ENCODE results near the gene FAM200B.

Gene FAM200B

DNA sequence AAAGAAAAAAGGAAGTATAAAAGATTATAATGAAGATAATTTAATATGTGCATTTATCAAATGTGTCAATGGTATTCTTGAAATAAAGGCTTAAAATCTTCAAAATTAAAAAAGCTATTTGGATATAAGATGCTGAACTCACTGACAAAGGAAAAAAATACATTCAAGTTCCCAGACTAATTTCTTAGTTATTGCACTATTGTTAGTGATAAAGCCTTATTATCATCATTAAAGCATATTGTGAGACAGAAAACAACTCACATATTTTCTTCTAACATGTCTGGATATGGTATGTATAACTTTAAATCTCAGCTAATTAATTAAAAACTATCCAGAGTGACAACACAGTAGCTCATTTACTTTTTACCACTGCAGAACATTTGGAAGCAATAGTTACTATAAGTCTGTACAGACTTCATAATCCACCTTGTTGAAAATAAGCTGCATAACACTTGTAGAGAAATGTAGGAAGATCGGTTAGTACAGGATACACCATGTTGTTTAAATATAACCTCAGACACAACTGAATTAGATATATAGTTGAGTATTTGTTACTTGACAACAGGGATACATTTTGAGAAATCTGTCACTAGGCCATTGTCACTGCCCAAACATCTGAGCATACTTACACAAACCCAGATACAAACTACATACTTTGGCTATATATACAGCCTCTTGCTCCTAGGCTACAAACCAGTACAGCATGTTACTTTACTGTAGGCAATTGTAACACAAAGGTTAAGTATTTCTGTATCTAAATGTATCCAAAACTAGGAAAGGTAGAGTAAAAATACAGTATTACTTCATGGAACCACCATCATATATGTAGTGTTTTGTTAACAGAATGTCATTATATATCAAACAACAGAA is 12.8 kb upstream of the FAM200B start:
- DNase-seq = no peak

- DNase-seq = no peak
These were observed 11.1 kb upstream of the FAM200B start for GRCh38 chr4:15670576-15670975.

DNA sequence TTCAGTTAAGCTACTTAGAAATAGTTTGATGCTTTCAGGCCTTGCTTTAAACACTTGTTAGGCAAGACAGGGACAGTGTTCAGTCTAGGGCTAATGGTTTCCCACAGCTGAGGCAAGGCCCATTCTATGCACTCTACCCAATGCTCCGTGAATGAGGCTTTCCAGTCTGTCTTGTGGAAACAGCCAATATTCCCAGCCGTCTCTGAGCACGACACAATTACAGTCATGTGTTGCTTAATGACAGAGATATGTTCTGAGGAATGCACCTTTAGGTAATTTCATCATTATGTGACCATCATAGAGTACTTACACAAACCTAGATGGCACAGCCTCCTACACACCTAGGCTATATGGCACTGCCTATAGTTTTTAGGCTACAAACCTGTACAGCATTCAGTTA is 9.5 kb upstream of the FAM200B start:
- DNase-seq = no peak

GRCh38 chr4:15673337-15673736 is 8.3 kb upstream of the FAM200B start:
- DNase-seq = no peak

- no peak for DNase-seq
These were observed 7.6 kb upstream of the FAM200B start for GRCh38 chr4:15674046-15674445.

DNA sequence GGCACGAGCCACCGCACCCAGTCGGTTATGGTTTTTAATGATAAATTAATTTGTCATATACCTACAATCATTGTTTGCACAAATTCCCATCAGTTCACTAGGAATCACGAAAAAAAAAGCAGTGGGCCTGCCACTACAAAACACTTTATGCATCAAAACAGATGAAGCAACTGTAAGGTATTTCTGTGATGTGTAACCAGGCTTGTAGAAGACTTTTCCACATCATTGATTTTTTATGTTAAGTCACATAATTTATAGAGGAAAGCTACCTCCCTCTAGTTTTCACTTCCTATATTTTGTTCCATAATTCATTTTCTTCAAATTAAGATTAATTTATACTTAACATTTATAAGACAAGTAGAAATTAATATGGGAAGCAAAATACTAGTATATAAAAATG is 6.7 kb upstream of the FAM200B start:
- no peak for DNase-seq

DNA sequence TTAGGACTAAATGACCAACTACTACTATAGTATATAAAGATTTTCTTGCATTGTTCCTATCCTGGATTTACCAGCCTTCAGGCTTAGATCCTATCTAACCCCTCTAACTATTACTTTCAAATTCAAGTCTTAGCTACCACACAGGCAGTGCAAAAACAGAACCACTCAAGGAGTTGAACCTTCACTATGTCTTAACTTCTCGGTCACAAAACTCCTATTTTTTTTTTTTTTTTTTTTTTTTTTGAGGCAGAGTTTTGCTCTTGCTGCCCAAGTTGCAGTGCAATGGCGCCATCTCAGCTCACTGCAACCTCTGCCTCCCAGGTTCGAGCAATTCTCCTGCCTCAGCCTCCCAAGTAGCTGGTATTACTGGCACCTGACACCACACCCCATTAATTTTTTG is 6.3 kb upstream of the FAM200B start:
- DNase-seq = no peak

DNA sequence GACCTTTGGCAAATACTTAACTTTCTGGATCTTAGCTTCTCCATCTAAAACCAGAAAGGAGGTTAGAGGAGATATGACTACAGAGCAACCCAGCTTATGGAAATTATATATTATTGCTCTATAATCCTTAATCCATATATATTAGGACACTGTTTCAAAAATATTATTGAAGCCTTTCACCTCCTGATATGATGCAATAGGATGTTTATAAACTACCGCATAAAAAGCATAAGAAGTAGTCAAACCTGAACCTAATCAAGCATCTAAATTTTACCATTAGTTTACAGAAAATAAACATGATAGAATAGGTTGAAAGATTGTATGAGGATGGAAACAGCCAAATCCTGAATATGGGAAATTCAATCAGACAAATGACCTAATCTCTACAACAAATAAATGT is 5.6 kb upstream of the FAM200B start:
- no peak for DNase-seq

DNA sequence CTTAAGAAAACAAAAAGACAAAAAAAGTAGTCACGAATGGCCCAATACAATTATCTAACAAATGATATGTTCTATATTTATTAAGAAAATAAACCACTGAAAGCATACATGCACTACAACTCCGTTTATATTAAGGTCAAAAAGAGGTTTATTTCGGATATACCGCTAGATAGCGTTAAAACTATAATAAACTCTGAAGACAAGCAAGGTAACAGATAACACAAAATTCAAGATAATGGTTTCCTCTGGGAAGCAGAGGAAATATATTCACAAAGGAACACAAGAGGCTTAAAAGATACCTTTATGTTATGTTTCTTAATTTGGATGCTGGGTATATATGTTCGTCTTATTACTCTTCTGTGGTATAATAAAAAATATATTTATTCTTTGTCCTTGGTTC is 4.7 kb upstream of the FAM200B start:
- DNase-seq = no peak

DNA sequence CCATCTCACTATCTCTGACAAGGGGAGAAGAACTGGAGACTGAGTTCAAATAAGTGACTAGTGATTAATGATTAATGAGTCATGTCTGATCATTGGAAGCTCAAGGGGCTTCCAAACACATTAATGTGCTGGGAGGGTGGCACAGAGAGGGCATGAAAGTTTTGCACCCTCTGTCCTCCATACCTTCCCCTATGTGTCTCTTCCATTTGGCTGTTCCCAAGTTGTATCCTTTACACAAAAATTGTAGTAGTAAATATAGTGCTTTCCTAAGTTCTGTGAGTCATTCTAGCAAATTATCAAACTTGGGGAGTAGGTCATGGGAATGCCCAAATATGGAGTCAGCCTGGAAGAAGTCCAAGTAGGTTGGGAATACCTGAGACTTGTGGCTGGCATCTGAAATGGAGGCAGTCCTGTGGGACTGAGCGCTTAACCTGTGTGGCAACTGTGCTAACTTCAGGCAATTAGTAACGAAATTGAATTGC is 4.1 kb upstream of the FAM200B start:
- DNase-seq = no peak

DNA sequence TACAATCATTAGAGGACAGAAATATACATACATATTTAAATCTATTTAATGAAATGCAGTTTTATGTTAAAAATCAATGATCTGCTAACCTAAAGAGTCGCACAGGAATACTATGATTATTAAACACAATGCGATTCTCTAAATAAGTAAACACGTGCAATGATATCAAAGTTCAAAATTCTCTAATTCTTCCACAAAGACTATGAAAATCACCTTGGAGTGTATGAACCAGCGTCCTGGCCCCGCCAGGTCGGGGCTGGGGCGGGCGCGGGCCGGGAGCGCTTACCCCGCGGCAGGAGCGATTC is 608 bp upstream of the FAM200B start:
- DNase-seq = no peak

- no peak for DNase-seq
These were observed 865 bp downstream of the FAM200B start for GRCh38 chr4:15682242-15683142.

DNA sequence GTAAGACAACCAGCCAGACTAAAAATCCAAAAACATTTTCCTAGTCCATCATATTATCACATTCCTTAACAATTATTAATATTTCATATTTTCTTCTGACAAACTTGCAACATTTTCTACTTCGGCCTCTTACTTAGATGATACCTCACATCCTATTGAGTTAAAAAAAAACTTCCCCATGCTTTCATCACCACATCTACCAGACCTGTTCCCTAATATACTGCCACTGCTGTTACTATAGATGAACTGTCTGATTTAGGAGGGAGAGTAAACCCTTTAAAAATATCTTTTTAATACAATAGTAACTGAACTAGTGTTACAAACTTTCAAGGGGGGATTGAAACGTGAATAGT is 1.5 kb downstream of the FAM200B start:
- no peak for DNase-seq

- DNase-seq = no peak
These were observed 2.9 kb downstream of the FAM200B start for GRCh38 chr4:15684498-15684897.

GRCh38 chr4:15688051-15688450 is 6.4 kb downstream of the FAM200B start:
- no peak for DNase-seq

DNA sequence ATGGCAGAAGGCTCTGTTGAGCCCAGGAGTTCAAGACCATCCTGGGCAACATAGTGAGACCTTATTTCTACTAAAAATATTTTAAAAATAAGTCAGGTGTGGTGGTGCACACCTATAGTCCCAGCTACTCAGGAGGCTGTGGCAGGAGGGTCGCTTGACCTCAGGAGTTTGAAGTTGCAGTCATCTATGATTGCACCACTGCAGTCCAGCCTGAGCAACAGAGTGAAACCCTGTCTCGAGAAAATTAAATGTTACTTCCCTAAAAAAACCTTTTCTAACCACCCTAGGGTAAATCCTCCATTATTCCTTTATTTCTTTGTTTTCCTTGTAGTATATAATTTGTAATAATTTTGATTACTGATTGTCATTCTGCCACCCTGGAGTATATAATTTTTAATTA is 7.9 kb downstream of the FAM200B start:
- DNase-seq = no peak

DNA sequence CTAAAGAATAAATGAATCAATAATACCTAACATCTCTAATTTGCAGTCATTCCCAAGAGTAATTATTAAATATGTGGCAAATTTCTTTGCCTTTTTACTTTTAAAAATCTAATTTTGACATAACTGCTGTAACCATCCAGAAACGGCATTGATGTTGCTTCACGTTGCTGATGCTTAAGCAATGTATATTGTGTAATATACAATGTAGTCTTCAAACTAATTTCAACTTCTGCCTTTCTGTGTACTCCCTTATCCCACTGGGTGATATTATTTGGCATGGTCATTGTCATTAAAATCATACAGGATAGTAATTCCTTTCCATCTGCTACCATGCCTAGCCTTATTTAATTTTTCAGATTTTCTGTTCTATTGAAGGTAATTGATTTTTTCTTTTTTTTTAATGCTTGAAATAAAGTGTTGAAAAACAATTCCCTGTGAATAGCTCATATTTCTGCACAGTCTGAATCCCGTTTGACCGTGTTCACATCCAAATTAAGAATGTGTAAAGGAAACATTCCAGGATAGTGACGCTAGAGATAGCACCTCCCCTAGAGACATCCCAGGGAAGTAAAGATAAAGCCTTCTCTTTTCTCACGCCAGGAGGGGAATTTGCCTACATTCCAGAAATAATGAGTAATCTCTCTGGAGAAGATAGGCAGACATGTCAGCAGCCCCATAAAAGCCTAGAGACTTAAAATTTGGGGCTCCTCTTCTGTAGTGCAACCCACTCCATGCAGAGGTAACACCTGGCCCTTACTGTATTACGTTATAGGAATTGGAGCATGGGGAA is 8.6 kb downstream of the FAM200B start:
- no peak for DNase-seq

GRCh38 chr4:15691346-15692135 is 9.9 kb downstream of the FAM200B start:
- no peak for DNase-seq

GRCh38 chr4:15692602-15693001 is 11.0 kb downstream of the FAM200B start:
- no peak for DNase-seq

- DNase-seq = no peak
These were observed 12.8 kb downstream of the FAM200B start for GRCh38 chr4:15694431-15694830.

GRCh38 chr4:15695240-15695699 is 13.6 kb downstream of the FAM200B start:
- no peak for DNase-seq

DNA sequence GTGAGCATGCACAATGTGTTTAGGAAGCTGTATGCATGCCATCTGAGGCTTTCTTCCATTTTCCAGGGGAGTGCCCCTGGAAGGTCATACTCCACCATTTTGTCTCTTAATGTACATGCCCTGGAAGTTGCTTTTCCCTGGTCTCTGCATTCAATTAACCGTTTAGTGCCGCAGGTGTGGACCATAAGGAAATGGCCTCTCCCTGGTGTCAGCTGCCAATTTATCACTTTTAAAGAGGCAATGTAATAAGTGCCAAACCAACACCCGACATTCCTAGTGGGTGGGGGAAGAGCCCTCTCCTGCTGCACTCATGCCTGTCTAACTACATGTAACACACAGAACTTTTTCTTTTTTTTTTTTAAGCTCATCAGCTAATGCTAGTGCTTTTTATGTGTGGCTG is 14.1 kb downstream of the FAM200B start:
- DNase-seq = no peak
